AG09309 (cell line): ENCODE measurements around the gene CEP350.

Experiments used
- DNase-seq: peaks from one replicate; pipeline ENCODE4 v3.0.0-alpha.2; 2010; ENCODE audit warnings: low read depth
- H3K4me3 ChIP-seq: 2 replicates; pipeline ENCODE4 v1.5.1; 2011; ENCODE audit warnings: mild to moderate bottlenecking, low read depth, low read length, moderate library complexity; ENCODE audit not compliant: control insufficient read depth
- TF ChIP-seq, protein P1 (sequence below): IDR thresholded peaks from 2 replicates; pipeline ENCODE4 v1.5.1; 2011; ENCODE audit warnings: mild to moderate bottlenecking, low read depth, low read length, inconsistent platforms; ENCODE audit not compliant: insufficient read depth, control insufficient read depth; ENCODE audit errors: missing control alignments

Gene CEP350

DNA sequence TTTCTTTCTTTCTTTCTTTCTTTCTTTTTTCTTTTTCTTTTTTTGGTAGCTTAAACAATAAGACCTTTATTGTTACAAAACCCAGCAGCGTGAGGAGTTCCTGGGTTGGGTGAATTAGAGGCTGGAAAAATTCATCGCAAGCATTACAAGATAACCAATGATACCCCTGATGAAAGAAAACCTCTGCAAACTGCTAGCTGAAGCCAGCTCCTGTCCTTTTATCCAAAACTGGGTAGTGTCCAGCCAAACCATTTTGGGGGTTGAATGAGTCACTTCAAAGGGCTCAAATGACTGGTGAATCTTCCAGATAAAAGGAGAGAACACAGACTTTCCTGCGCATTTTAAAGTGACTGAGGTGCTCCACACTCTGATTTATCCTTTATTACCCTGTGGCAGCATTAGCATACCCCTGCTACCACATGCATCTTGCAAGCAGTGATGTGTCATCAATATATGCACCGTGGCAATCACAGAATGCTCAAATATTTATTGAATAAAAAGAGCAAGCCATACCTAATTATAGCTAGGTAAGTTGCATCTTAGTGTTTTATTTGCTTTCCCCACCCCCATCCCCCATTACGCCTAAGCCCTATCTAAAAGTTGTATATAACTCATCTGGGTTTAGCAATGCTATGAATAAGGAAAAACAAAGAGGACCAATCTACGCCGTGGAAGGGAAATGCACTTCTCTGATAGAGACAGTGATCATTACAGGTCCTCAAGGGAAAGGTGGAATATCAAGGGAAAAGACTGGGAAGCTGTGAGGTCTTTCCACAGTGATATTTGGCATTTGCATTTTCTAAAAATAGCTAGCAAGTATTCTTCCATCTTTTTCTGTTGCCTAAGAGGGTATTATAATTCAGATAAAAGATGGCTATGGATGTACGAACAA lies 32.4 kb upstream of the CEP350 start:
- DNase-seq = no peak
- no peak overlapping the region for H3K4me3 ChIP-seq
- TF ChIP-seq, protein P1, sequence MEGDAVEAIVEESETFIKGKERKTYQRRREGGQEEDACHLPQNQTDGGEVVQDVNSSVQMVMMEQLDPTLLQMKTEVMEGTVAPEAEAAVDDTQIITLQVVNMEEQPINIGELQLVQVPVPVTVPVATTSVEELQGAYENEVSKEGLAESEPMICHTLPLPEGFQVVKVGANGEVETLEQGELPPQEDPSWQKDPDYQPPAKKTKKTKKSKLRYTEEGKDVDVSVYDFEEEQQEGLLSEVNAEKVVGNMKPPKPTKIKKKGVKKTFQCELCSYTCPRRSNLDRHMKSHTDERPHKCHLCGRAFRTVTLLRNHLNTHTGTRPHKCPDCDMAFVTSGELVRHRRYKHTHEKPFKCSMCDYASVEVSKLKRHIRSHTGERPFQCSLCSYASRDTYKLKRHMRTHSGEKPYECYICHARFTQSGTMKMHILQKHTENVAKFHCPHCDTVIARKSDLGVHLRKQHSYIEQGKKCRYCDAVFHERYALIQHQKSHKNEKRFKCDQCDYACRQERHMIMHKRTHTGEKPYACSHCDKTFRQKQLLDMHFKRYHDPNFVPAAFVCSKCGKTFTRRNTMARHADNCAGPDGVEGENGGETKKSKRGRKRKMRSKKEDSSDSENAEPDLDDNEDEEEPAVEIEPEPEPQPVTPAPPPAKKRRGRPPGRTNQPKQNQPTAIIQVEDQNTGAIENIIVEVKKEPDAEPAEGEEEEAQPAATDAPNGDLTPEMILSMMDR = no peak

DNA sequence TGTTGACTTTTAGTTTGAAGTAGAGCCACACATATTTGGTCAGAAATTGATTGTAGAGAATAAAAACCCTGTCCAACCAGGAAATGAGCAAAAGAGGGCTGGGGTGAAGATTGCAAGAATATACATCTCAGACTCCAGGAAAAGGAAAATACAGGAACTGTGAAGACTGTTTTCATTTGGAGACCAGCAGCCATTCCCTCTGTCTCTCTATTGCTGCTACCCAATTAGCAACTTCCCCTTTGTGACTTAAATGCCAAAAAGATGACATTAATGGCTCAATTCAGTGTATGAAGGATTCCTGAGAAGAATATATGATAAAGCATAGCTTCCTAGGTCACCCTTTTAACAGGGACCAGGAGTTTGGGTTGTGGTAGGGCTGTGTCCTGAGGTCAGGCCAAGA lies 31.6 kb upstream of the CEP350 start:
- TF ChIP-seq, protein P1 = no peak

DNA sequence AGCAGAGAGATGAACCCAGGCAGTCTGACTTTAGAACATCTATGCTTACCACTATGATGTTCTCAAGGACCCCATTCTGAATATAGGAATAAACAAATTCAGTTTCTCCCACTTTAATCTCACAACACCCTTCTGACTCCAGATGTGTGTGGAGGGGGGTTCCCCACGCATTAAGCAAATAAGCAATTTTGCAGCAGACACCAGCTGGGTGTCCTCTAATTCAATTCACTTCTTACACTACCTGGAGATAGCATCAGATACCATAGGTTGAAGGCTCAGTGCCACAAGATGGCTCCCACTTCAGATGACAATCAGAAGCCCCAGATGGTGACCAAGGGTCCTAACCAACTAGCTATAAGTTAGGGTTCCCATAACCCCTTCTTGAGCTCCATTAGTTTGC lies 30.3 kb upstream of the CEP350 start:
- TF ChIP-seq, protein P1 = no peak
- H3K4me3 ChIP-seq = no peak overlapping the region
- no peak for DNase-seq

More for the DNA sequence above, 31.6 kb upstream of the CEP350 start:
- no peak overlapping the region for H3K4me3 ChIP-seq
- DNase-seq = no peak

DNA sequence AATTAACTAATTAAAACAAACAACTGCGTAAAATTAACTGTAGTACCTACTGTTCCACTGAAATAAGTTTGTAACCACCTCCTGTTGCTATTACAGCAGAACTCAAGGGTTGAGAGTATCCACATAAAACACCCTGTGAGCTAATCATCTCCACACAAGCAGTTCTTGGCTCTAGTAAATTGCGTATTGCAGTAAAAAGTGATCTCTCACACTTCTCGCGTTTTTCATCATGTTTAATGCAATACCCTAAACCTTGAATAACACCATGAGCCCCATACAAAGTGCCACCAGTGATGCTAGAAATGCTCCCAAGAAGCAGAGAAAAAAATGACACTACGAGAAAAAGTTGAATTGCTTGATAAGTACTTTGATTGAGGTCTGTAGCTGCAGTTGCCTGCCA lies 29.3 kb upstream of the CEP350 start:
- no peak overlapping the region for H3K4me3 ChIP-seq
- no peak for DNase-seq
- TF ChIP-seq, protein P1 = no peak

DNA sequence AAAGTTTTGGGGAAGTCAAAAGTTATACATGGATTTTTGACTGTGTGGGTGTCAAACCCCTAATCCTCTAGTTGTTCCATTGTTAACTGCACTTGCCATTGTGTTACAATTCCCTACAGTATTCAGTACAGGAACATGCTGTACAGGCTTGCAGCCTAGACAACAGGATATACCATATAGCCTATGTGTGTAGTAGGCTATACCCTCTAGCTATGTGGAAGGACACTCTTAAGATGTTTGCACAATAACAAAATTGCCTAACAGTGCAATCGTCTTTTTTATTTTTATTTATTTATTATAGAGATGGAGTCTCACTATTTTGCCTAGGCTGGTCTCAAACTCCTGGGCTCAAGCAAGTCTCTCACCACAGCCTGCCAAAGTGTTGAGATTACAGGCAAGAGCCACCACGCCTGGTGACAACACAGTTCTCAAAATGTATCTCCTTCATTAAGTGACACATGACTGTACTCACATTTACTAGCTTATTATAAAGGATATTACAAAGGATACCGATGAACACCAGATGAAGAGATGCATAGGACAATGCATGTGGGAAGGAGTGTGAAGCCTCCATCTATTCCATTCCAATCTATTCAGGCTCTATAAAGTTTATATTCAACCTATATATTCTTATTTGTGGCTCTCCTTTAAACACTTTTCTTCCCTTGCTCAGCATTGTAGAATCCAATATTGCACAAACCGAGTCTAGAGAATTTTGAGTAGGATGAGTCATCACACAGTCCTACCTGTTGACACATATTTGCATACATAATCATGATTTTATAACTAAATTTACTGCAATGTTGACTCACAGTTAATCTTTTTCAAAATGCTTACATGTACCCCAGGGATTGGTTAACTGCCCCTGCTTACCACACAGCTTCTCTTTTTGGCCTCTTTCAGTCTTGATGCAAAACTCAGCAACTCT lies 28.4 kb upstream of the CEP350 start:
- TF ChIP-seq, protein P1 = no peak
- peak; percentile 85 for DNase-seq

DNA sequence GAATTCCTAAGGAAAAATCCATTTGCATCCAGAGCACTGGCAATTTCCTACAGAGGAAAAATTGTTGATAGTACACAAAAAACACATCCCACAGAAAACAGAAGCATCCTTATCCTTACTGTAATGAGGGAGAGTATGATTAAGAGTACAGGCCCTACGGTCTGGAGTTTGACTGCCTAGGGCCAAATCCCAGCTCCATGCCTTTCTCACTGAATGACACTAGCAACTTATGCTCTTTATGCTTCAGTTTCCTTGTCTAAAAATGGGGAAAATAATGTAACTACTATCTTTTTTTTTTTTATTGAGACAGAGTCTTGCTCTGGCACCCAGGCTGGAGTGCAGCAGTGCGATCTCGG lies 27.8 kb upstream of the CEP350 start:
- TF ChIP-seq, protein P1 = no peak
- DNase-seq = no peak
- H3K4me3 ChIP-seq = no peak overlapping the region

More for the DNA sequence above, 28.4 kb upstream of the CEP350 start:
- no peak overlapping the region for H3K4me3 ChIP-seq
